PC-3 (cell line): ENCODE results near the gene SLC37A4. TPM values are rescaled to one million over a fixed set of nuclear protein-coding genes. Genes with fewer than 3 reads are reported as not detected.

ENCODE experiments used
- ATAC-seq: fragments of 200-7000 bp; cut with Tn5 transposase; 2 replicates; pipeline ENCODE4 v1.9.1; 2020; ENCODE audit warnings: mild to moderate bottlenecking, moderate library complexity
- Bru-seq: library from RNA; stranded (reverse); fragments of 400-500 nt; gene quantifications from one replicate; lab custom pipeline; 2021; lab: Mats Ljungman, UMichigan
- BruChase-seq, 2 experiments: library from RNA; stranded (reverse); fragments of 400-500 nt; gene quantifications; one replicate each; lab custom pipeline; 2021; lab: Mats Ljungman, UMichigan
- BruUV-seq: library from RNA; stranded (reverse); fragments of 400-500 nt; replicated peaks from 2 replicates; lab custom pipeline; 2021; lab: Mats Ljungman, UMichigan
- CTCF ChIA-PET: fragments of 300-600 bp; sonication (Branson Sonifier 250); formaldehyde crosslinking; loops from one replicate; lab custom pipeline; 2022; ENCODE audit warnings: antibody characterized with exemption; lab: Charles Lee
- POLR2A ChIA-PET: fragments of 300-600 bp; sonication (Branson Sonifier 250); formaldehyde crosslinking; loops from one replicate; lab custom pipeline; 2022; ENCODE audit warnings: antibody characterized with exemption; ENCODE audit not compliant: unreplicated experiment; lab: Charles Lee
- DNase-seq: peaks from one replicate; pipeline ENCODE4 v3.0.0-alpha.2; 2015
- H2AFZ ChIP-seq: fragments of 300-600 bp; sonication (generic); 2 replicates; pipeline ENCODE4 v1.6.0; 2016; ENCODE audit warnings: antibody characterized with exemption, low read length
- H3F3A ChIP-seq: fragments of 300-600 bp; sonication (generic); one replicate; pipeline ENCODE4 v1.6.0; 2017; ENCODE audit warnings: antibody characterized with exemption, low read length, control low read depth, mild to moderate bottlenecking; ENCODE audit not compliant: unreplicated experiment
- H3K27ac ChIP-seq: fragments of 300-600 bp; sonication (generic); 2 replicates; pipeline ENCODE4 v1.5.1; 2016; ENCODE audit warnings: mild to moderate bottlenecking, low read length
- H3K27me3 ChIP-seq: fragments of 300-600 bp; sonication (generic); 2 replicates; pipeline ENCODE4 v1.6.1; 2016; ENCODE audit warnings: low read length, mixed read lengths
- H3K36me3 ChIP-seq: fragments of 300-600 bp; sonication (generic); 2 replicates; pipeline ENCODE4 v1.6.1; 2016; ENCODE audit warnings: low read depth, mixed run types, low read length, mixed read lengths
- H3K4me1 ChIP-seq: fragments of 300-600 bp; sonication (generic); 2 replicates; pipeline ENCODE4 v1.5.1; 2016; ENCODE audit warnings: low read length; ENCODE audit not compliant: insufficient read depth
- H3K4me2 ChIP-seq: fragments of 300-600 bp; sonication (generic); 2 replicates; pipeline ENCODE4 v1.6.0; 2016; ENCODE audit warnings: low read length
- H3K4me3 ChIP-seq: fragments of 300-600 bp; sonication (generic); 2 replicates; pipeline ENCODE4 v1.5.1; 2016; ENCODE audit warnings: mild to moderate bottlenecking, low read length, mixed read lengths
- H3K79me2 ChIP-seq: fragments of 300-600 bp; sonication (generic); 2 replicates; pipeline ENCODE4 v1.6.1; 2017; ENCODE audit warnings: low read length, mixed read lengths
- H3K9ac ChIP-seq: fragments of 300-600 bp; sonication (generic); 2 replicates; pipeline ENCODE4 v1.6.0; 2016; ENCODE audit warnings: mild to moderate bottlenecking, low read length
- H3K9me2 ChIP-seq: fragments of 300-600 bp; sonication (generic); replicated peaks from 2 replicates; pipeline ENCODE4 v1.6.1; 2016; ENCODE audit warnings: mixed run types, low read length, mixed read lengths
- H3K9me3 ChIP-seq: fragments of 300-600 bp; sonication (generic); 2 replicates; pipeline ENCODE4 v1.6.1; 2016; ENCODE audit warnings: low read length, mixed read lengths
- H4K20me1 ChIP-seq: fragments of 300-600 bp; sonication (generic); 2 replicates; pipeline ENCODE4 v1.6.1; 2016; ENCODE audit warnings: low read length, mixed read lengths
- EZH2 ChIP-seq: fragments of 300-600 bp; sonication (generic); IDR thresholded peaks from one replicate; pipeline ENCODE4 v1.6.1; 2017; ENCODE audit warnings: antibody characterized with exemption, mild to moderate bottlenecking, low read length; ENCODE audit not compliant: unreplicated experiment
- EZH2phosphoT487 ChIP-seq: fragments of 300-600 bp; sonication (generic); IDR thresholded peaks from 2 replicates; pipeline ENCODE4 v1.6.1; 2018; ENCODE audit warnings: mild to moderate bottlenecking, antibody characterized with exemption, low read length, borderline replicate concordance
- intact Hi-C: fragments of 100-400 bp; cut with micrococcal nuclease; formaldehyde crosslinking; loops from 2 replicates; pipeline ENCODE4 v1.9.0; 2023
- long read RNA-seq: library from polyadenylated mRNA; unstranded; transcript quantifications from one replicate; pipeline ENCODE4 v2.0.0, GENCODE V29; 2021; ENCODE audit not compliant: unreplicated experiment
- total RNA-seq: library from RNA; depleted of rRNA; stranded (reverse); fragments of >200 nt; gene quantifications from 2 replicates; pipeline ENCODE4 v1.2.3, GENCODE V29; 2014; rRNA removed
- TF ChIP-seq, protein P1 (sequence below): fragments of 300-600 bp; sonication (generic); conservative IDR thresholded peaks from 2 replicates; pipeline ENCODE4 v1.5.1; 2017; ENCODE audit warnings: antibody characterized with exemption, low read depth, mild to moderate bottlenecking, low read length

The SLC37A4 gene
- total RNA-seq (31.4 and 35.4 TPM in 2 replicates), Bru-seq, nascent RNA (percentile 59 among the genes with signal in this experiment), BruChase-seq, experiment 1, labeled RNA remaining after a 6-hour chase (percentile 59 among the genes with signal in this experiment), BruChase-seq, experiment 2, labeled RNA remaining after a 2-hour chase (percentile 62 among the genes with signal in this experiment)
- long read RNA-seq, transcript SLC37A4-210 (9 exons, 2,040 nt): major isoform, 7 of 59 reads
- long read RNA-seq, partial matches to known transcripts: 23 of 59 reads
- long read RNA-seq, other reads (novel, unspliced or antisense): 23 of 59 reads

DNA sequence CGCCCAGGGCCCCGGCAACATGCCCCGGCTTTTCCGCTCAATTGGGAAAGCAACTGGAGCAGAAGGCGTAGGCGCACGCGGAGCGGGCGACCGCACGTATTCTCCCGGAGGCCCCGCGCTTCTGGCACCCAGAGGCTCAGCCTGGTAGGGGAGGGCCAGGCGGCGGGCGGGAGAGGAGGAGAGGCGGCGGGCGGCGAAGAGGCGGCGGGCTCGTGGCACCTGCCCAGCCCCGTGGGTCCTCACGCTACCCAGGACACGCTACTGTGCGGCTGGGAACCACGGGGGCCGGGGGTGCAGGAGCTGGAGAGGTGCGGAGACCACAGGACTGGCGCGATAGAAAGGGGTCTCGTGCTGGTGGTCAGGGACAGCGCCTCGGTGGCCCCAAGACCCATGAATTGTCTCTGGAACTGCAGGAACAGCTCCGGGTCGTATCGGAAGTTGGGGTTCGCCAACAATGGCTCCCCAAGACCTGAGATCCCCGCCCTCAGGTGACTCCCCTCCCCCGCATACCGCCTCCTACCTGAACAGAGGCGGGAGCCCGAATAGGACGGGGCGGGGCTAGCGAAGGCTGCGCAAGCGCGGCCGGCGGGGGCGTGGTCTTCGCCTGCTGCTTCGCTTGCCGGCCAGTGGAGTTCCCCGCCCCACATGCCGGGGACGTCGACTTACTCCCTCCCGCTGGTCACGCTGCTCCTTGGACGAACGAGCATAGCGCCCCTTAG, at the start of gene SLC37A4:
Gene SLC37A4 (minus strand): TSS at position 549 of the 719 bp plus-strand sequence.
- peak within 1 kb of the TSS; percentile 99 for H3K4me2 ChIP-seq
- DNase-seq: peak; percentile 100
- ChIA-PET POLR2A (no interaction called here), CTCF (no interaction called here)
- ATAC-seq: peak; percentile 84
- BruUV-seq: no TSS peak
- TF ChIP-seq, protein P1, sequence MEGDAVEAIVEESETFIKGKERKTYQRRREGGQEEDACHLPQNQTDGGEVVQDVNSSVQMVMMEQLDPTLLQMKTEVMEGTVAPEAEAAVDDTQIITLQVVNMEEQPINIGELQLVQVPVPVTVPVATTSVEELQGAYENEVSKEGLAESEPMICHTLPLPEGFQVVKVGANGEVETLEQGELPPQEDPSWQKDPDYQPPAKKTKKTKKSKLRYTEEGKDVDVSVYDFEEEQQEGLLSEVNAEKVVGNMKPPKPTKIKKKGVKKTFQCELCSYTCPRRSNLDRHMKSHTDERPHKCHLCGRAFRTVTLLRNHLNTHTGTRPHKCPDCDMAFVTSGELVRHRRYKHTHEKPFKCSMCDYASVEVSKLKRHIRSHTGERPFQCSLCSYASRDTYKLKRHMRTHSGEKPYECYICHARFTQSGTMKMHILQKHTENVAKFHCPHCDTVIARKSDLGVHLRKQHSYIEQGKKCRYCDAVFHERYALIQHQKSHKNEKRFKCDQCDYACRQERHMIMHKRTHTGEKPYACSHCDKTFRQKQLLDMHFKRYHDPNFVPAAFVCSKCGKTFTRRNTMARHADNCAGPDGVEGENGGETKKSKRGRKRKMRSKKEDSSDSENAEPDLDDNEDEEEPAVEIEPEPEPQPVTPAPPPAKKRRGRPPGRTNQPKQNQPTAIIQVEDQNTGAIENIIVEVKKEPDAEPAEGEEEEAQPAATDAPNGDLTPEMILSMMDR: peak; percentile 93
- no peak for TF ChIP-seq EZH2phosphoT487
- peaks cover 16% of the 10 kb centered on the region for H3K4me1 ChIP-seq
- no peaks in the 10 kb centered on the region for H3K27me3 ChIP-seq
- intact Hi-C loops: loop anchor here (2.0 kb wide), 1 partner anchor 72 kb away; no protein-coding TSS in a partner anchor
- H3K9me2 ChIP-seq: no peaks in the 10 kb centered on the region
- H3K9ac ChIP-seq: peak within 1 kb of the TSS; percentile 91
- no peaks in the 10 kb centered on the region for H4K20me1 ChIP-seq
- H2AFZ ChIP-seq: peak within 1 kb of the TSS; percentile 99
- peaks cover 27% of the 10 kb centered on the region for H3K79me2 ChIP-seq
- H3K9me3 ChIP-seq: no peaks in the 10 kb centered on the region
- H3F3A ChIP-seq: no peaks in the 10 kb centered on the region
- peak within 1 kb of the TSS; percentile 96 for H3K4me3 ChIP-seq
- peaks cover 5% of the 10 kb centered on the region; the same call in 1 of the 2 replicates for H3K36me3 ChIP-seq
- H3K27ac ChIP-seq: peak within 1 kb of the TSS; percentile 15; the same call in 1 of the 2 replicates

DNA sequence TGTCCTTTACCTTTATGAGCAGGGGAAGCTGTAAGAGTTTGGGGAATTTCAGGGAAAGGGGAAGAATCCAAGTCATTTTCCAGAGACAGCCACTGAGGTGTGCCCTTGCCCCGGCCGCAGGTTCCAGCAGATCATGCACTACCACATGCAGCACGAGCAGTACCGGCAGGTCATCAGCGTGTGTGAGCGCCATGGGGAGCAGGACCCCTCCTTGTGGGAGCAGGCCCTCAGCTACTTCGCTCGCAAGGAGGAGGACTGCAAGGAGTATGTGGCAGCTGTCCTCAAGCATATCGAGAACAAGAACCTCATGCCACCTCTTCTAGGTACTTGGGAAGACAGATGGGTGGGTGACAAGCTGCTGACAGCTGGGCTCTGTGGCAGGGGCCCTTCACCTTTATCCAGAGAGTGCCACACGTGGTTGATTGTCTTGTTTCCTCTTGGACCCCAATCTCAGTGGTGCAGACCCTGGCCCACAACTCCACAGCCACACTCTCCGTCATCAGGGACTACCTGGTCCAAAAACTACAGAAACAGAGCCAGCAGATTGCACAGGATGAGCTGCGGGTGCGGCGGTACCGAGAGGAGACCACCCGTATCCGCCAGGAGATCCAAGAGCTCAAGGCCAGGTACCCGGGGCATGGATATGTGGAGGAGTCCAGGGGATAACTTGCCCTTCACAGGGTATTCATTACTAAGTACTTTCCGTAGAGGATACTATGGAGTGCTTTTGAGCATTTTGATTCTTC, 48.2 kb upstream of the SLC37A4 start:
- BruUV-seq: no TSS peak

More for the DNA sequence above, 48.2 kb upstream of the SLC37A4 start:
- H3K27me3 ChIP-seq: no peaks in the 10 kb centered on the region
- H3K27ac ChIP-seq: no peak overlapping the region
- no peak overlapping the region for H3K9ac ChIP-seq
- H3K36me3 ChIP-seq: peaks cover 54% of the 10 kb centered on the region
- TF ChIP-seq, protein P1: no peak
- TF ChIP-seq EZH2 (no peak), EZH2phosphoT487 (no peak)
- no peaks in the 10 kb centered on the region for H3K9me2 ChIP-seq
- no peaks in the 10 kb centered on the region for H3K79me2 ChIP-seq
- H4K20me1 ChIP-seq: no peaks in the 10 kb centered on the region
- POLR2A ChIA-PET: no interaction called here
- no peaks in the 10 kb centered on the region for H3K9me3 ChIP-seq
- ATAC-seq: no peak
- H3K4me1 ChIP-seq: no peaks in the 10 kb centered on the region
- intact Hi-C loops: no loop called here
- H2AFZ ChIP-seq: no peak overlapping the region
- H3K4me3 ChIP-seq: no peak overlapping the region
- no peak for DNase-seq
- H3F3A ChIP-seq: no peaks in the 10 kb centered on the region
- CTCF ChIA-PET: no interaction called here
- H3K4me2 ChIP-seq: no peak overlapping the region
